Cortex of kidney (tissue), 1 donor: ENCODE measurements around the gene RAE1.
"Not testable (repeated sequence)": the region's sequence is repeated elsewhere in the genome, so short reads cannot be mapped to it uniquely, and the experiment has no call there.

ENCODE experiments used
- DNase-seq: peaks from one replicate; lab custom pipeline; 2025; lab: John Stamatoyannopoulos, UW

RAE1 gene

DNA sequence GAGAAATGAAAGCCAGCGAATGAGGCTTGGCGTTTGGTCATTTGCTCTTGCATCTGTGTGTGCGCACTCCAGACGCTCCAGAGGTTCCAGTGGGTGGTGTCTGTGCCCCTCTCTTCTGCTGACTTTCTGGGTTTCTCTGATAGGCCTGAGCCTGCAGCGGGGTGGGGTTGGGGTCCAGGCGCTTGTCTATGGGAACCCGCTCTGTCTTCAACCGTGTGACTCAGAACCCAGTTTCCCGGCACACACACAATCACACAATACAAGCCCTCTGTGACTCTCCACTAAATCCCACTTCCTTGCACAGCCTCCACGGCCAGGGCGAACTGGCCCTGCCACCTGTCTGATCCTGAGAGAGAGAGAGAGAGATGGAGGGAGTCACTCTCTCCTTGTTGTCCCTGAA is 64.7 kb downstream of the RAE1 start:
- no peak for DNase-seq

DNA sequence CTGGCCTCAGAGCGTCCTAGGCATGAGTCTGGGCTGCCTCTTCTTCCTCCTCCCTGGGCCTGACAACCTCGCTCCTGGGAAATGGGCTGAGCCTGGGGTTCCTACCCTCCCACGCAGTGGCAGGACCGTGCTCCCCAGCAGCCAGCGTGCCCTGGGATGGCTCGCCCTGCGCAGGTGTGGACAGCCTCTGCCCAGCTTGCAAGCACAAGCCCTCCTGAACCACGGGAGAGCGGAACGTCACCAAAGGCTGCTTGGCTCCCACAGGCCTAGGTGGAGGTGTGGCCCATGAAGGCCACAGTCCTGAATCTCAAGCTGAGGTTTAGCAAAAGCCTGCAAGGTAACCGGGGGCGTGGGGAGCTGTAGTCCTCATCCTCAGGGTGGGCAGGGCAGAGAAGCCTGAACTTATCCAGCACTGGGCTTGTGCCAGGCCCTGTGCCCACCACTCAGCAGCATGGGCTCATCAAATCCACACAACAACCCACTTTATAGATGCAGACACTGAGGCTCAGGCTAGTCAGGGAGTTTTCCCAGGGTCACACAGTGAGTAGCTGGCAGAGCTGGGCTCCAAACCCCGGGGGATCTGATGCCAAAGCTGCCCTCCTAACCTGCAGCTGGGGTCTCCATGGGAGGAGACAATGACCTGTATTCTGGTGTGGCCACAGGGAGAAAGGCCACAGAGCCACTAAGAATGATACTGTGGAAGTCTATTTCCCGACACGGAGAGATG is 65.4 kb downstream of the RAE1 start:
- no peak for DNase-seq

DNA sequence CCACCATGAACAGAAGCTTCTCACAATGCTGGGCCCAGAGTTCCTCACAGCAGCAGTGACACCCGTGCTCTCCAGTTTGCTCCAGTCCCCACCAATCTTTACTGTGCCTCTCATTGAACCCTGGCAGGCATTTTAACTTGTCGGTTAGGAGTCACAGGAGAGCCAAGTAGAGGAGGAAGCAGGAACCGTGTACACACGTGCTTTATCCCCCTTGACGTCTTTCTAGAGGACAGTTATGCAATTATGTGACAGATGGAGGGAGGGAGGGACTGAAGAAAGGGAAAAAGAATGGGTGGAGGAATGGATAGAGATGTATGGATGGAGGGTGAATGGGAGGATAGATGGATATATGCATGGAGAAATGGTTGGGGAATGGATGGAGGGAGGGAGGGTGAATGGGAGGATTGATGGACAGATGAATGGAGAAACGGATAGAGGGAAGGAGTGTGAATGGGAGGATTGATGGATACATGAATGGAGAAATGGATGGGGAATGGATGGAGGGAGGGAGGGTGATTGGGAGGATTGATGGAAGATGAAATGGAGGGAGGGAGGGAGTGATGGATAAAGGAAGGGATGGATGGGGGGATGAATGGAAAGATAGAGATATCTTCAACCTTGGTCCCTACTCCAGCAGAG is 66.1 kb downstream of the RAE1 start:
- DNase-seq = no peak

DNA sequence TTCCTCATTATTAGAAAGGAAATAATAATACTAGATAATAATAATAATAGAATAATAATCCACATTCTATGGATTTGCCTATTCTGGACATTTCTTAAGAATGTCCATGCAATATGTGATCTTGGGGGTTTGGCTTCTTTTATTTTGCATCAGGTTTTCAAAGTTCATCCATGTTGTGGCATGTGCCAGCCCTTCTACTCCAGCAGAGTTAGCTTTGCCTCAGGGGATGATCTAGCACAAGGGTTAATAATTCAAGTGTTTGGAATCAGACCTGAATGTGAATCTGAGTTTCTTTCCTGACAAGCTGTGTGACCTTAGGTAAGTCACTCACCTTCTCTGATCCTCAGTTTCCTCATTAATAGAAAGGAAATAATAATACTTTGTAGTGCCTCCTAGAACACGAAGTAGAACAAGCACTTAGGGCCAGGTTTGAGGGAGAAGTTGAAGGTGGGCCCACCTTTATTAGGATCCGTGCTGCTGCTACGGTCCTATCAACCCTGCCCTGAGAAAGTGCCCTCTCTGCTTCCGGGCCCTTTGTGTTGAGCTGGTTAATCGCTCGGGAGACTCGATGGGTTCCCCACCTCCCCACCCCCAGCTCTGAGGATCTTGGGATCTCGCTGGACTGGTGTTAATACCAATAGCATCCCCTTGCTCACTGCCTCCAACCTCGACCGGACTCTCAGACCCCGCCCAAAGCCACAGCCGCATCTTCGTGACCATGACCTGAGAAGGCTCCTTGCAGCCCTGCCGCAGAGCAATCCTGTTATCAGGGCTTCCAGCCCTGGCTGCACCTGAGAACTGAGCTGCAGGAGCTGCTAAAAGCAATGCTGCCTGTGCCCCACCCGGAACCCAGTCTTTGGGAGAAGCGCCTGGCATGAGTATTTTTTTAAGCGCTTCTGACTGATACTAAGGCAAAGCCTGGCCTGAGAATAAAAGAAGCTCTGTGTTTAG is 67.0 kb downstream of the RAE1 start:
- no peak for DNase-seq

DNA sequence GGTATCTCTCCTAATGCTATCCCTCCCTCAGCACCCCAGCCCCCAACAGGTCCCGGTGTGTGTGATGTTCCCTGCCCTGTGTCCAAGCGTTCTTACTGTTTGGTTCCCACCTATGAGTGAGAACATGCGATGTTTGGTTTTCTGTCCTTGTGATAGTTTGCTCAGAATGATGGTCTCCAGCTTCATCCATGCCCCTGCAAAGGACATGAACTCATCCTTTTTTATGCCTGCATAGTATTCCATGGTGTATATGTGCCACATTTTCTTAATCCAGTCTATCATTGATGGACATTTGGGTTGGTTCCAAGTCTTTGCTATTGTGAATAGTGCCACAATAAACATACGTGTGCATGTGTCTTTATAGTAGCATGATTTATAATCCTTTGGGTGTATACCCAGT is 68.4 kb downstream of the RAE1 start:
- not testable (repeated sequence) for DNase-seq

DNA sequence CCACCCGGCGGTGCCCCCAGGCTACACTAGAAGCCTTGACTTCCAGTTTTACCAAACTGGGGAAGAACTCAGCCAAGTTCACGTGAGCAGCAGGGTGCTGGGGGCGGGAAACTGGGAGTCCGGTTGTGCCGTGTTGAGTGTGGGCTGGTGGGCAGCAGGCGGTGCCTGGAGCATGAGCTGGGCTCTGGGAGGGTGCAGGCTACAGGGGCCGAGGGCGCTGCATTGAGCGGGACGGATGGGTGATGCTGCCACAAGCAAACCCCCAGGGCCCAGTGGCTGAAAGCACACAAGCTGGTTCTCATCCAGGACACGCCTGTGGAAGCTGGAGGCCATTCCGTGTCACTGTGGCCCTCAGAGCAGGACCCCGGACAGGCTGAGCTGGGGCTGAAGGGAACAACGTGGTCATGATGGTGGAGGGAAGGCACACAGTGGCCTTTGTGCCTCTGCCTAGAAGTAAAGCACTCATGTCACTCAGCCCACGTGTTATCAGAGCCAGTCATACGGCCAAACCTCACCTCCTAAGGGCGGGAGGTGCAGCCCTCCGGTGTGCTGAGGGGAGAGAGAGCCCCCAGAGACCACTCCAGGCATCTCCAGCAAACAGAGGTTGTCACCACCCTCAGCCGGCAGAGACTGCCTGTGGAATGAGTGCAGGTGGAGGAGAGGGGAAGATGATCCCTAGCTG is 69.7 kb downstream of the RAE1 start:
- no peak for DNase-seq

DNA sequence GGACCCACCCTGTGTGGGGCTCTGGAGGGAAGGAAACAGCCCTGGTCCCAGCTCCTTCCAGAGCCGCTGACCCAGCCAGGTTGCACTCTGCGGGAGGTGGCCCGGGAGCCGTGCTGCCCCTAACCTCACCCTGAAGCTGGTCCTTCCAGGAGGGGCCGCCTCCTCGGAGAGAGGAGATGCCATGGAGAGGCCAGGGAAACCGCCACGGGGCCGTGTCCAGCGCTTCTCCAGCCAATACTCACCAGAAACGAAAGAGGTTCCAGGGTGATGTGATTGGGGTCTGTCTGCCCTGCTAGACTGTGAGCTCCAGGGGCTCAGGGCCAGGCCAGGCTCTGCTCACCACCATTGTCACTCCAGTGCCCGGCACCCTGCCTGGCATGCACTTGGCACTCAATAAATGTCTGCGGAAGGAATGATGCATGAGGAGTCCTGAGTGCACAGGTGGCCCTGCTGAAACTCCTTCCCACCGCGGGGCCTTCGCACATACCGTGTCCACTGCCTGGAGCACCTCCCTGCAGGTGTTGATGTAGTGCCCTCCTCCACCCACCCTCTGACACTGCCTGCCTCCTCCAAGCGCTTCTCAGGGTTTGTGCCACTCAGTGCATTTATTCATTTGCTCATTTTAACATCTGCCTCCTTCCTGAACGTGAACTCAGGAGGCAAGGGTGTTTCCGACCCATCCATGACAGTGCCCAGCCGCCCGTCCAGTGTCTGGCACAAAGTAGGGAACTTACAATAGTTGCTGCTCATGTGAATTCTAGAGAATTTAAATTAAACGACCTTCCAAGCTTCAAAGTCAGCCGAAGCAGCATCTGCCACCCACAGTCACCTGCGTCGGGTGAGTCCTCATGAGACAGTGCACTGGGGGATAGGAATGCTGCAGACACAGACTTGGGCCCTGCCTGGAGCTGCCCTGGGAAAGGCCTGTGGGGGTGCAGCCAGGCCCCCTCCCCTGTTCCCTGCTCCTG is 70.5 kb downstream of the RAE1 start:
- DNase-seq = no peak

DNA sequence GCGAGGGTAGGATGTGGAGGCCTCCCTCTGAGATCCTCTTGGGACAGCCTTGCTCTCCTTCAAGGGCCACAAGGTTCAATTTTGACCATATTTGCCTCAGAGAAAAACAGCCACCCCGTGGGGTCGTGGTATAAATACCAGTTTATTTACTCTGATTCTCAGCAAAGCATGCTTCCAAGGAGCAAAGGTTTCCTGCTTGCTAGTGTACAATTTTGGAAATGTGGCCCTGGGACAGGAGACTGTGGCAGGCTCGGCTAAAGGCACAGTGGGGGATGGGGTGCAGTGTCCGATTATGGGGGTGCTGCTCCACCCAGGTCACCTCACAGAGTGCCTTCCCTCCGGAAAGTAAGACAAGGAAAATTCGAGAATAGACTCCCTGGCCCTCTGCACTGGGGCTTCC is 71.2 kb downstream of the RAE1 start:
- DNase-seq = no peak

DNA sequence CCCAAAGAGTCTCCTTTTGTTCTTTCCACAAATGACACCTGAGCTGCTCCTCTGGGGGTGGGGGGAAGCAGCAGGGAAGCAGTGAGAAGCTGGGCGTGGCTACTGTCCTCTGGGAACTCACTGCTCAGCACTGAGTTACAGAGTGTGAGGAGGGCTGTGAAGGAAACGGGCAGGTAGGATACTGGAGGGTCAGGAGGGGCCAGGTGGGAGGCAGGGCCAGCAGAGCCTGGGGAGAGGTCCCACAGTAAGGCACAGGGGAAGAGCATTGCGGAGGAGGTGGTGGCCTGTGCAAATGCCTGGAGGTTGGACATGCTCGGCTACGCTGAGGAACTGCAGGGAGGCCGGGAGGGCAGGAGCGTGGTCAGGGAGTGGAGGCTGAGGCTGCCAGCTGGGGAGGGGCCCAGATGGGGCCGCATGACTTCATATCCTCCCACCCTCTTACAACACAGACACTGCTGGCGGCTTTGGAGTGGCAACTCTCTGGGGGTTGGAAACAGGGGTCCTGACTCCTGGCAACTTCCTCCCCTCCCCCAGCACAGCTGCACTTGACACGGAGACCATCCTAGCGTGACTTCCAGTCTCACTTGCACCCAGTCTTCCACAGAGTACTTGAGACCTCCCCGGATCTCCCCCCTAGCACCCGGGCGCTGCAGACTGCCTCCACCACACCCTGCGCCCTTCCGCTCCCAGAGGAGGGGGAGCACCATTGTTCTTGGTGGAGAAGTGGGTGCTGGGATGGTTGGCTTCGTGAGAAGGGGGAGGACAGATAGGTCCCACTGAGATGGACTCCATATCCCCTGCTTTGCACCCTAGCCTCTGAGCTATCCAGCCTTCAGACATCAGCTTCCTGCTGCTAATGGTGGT is 74.3 kb downstream of the RAE1 start:
- no peak for DNase-seq

DNA sequence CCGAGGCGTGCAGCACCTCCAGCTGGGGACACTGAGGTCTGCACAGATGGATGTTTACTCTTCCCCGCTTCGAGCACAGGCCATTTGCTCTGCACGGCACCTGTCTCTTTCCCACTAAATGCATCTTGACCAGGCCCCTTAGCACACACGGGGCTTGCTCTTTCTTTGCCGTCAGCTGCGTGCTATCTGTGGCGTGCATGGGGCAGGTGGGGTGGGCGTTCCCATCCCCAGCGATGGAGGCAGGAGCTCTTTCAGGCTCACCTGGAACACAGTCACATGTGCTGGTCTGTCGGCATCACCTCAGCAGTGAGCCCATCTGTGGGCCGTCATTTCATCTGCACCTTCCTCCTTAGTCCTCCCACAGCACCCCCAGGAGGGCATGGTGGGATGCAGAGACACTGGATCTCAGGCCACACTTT is 75.2 kb downstream of the RAE1 start:
- DNase-seq = no peak

DNA sequence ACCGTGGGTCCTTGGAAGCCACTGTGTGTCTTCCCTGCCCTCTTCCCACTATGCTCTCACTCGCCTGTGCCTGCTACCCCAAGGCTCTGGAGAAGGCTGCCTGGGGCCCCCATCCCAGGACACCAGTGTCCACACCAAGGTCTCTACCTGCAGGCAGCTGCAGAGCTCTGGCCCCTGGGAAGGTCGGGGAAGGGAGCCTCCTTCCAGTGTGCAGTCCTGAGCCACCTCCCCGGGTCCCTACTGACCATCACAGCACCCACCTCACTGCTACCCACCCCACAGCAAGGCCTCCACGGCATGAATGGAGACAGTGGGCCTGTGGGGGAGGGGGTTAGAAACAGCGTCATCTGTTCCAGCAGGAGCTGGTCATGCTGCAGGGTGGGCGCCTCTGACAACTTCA is 75.8 kb downstream of the RAE1 start:
- DNase-seq = no peak

DNA sequence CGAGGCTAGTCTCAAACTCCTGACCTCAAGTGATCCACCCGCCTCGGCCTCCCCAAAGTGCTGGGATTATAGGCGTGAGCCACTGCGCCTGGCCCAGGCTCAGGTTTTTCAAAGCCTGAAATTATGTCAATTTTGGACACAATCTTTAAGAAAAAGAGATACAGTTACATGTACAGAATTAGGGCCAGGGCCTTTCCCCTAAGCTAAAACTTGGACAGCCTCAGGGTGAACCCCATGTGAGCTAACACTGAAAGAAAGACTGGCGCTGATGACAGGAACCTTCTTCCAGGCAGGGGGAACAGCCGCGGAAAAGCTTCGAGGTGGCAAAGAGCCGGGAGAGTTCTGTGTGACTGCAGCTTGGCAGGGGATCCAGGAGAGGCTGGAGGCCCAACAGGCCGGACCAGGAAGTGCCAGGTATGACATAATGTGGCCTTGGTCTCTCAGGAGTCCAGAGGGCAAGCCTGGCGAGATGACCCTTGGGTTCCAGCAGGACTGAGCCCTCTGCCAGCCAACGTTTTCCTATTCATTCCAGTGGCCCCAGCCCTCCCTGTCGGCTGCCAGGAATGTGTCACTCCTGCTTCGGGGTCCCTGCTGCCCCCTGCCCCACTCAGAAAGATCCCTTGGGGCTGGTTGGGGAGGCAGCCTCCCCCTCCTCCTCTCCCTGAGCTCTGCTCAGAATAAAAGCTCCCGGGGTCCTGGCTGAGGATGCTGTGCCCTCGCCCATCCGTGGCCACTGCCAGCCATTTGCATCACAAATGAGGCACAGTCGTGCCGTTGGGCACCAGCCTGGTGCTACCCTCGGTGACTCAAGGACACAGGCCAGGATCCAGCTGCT is 77.5 kb downstream of the RAE1 start:
- DNase-seq = no peak
